GM12874 (cell line): ENCODE data around the gene GRM8.

Experiments
- CTCF ChIP-seq: IDR thresholded peaks from 2 replicates; pipeline ENCODE4 v1.5.1; 2011; ENCODE audit warnings: low read depth, mild to moderate bottlenecking, control low read depth, low read length, moderate library complexity; ENCODE audit not compliant: insufficient read depth

The GRM8 gene

GRCh38 chr7:127177156-127177555, 75.6 kb downstream of the GRM8 start:
- no peak for TF ChIP-seq CTCF

DNA sequence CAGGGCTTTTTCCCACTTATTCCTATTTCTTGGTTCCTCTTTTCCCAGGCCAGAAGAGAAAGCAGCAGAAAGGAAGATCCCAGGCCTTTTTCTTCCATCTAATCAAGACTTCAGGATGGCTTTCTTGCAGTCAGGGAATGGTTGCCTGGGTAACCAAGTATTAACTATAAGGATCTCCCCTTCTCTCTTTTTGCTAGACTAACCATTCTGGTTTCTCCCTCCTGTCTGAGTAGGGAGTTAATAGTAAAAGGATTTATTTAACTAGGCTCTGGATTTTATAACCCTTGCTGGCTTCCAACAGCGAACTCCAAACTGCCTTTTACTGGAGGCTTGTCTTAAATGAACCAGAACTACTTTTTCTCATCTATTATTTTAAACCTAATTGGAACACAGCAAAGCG, 90.4 kb downstream of the GRM8 start:
- TF ChIP-seq CTCF, result no peak

- peak; percentile 61 for TF ChIP-seq CTCF
Measured at GRCh38 chr7:127158659-127159058, 94.1 kb downstream of the GRM8 start.

DNA sequence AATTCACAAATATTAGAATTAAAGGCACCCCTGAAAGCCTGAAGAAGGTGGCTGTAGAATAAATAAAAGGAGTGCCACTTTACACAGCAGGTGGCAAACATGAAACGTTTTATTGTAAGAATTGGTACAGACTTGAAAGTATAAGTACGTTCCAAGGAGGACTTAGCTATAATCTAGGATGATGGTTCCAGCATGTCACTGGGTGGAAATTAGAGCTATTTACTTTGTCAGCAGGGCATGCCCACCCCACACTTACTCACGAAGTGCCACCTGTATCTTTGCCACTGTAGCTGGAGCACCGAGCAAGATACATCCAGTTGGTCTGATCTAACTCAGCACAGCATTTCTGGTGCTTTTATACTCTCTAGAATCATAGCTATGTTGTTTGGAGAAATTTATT, 97.8 kb downstream of the GRM8 start:
- no peak for TF ChIP-seq CTCF

GRCh38 chr7:127154101-127154500, 98.6 kb downstream of the GRM8 start:
- no peak for TF ChIP-seq CTCF

- no peak for TF ChIP-seq CTCF
Measured at GRCh38 chr7:127153315-127153714, 99.4 kb downstream of the GRM8 start.

DNA sequence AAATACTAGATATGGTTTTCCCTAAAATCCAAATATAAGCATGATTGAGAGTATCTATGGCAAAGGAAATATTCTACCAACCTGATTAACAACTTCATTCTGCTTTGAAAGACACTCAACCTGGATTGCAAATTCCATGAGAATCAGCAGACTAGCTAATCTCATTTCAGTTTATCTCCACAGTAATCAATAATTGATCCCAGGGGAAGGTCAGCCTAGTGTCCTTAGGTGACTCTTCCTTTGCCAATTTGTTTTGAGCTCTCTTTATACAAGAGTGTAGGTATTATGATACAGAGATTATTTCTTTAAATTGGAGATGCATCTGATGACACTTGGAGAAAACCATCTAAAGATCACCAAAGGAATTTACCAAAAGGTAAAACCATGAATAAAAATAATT, 100.3 kb downstream of the GRM8 start:
- TF ChIP-seq CTCF, result no peak

DNA sequence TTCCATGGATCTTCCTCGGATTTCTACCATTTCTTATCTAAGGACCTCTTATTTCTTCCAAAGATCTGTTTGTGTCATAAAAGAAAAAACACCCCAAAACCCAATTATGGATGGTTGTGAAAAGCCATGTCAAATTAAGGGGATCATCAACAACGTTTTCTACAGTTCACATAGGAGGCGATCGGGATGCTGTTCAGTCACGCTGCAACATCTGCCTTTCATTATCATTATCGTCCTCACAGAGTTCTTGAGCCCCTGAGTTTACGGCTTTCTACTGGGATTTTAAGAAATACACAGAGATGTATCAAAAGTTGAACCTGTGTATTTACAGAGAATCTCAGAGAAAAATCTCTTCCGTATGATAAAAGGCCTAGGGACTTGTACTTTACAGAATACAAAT, 101.4 kb downstream of the GRM8 start:
- TF ChIP-seq CTCF, result no peak
